GM12891 (cell line): Measurements from ENCODE around the gene IP6K3.

Source experiments
- PAX5 ChIP-seq: IDR thresholded peaks from 2 replicates; pipeline ENCODE4 v1.6.1; 2011; ENCODE audit warnings: low read length, moderate library complexity, mild to moderate bottlenecking; ENCODE audit not compliant: insufficient read depth, severe bottlenecking
- POLR2A ChIP-seq: IDR thresholded peaks from 2 replicates; pipeline ENCODE4 v1.6.1; 2011; ENCODE audit warnings: low read depth, low read length, control low read depth
- POLR2AphosphoS5 ChIP-seq: IDR thresholded peaks from 2 replicates; pipeline ENCODE4 v1.6.1; 2011; ENCODE audit warnings: low read depth, low read length, control low read depth
- POU2F2 ChIP-seq: IDR thresholded peaks from 2 replicates; pipeline ENCODE4 v1.6.1; 2011; ENCODE audit warnings: low read depth, mild to moderate bottlenecking, control low read depth, low read length, moderate library complexity
- SPI1 ChIP-seq: IDR thresholded peaks from 2 replicates; pipeline ENCODE4 v1.6.1; 2011; ENCODE audit warnings: low read depth, low read length, control low read depth
- TAF1 ChIP-seq: IDR thresholded peaks from 2 replicates; pipeline ENCODE4 v1.6.1; 2011; ENCODE audit warnings: low read depth, low read length, control low read depth

GRCh38 chr6:33671744-33672072 is 75.0 kb downstream of the IP6K3 start:
- TF ChIP-seq POLR2A (no peak), POLR2AphosphoS5 (no peak), TAF1 (no peak), SPI1 (no peak), POU2F2 (no peak), PAX5 (no peak)
